OCI-LY7 (cell line): ENCODE results near the gene LSM4. TPM values are rescaled to one million over a fixed set of nuclear protein-coding genes. Genes with fewer than 3 reads are reported as not detected.

Experiments
- BruUV-seq: library from RNA; stranded (reverse); fragments of 400-500 nt; replicated peaks from 2 replicates; lab custom pipeline; 2021; lab: Mats Ljungman, UMichigan
- CTCF ChIA-PET: fragments of 300-600 bp; sonication (Branson Sonifier 250); formaldehyde crosslinking; loops from one replicate; lab custom pipeline; 2022; ENCODE audit warnings: antibody characterized with exemption; ENCODE audit not compliant: unreplicated experiment; lab: Charles Lee
- POLR2A ChIA-PET: fragments of 300-600 bp; sonication (Branson Sonifier 250); formaldehyde crosslinking; loops from one replicate; lab custom pipeline; 2022; ENCODE audit warnings: antibody characterized with exemption; lab: Charles Lee
- DNase-seq: peaks from one replicate; pipeline ENCODE4 v3.0.0-alpha.2; 2015; ENCODE audit warnings: low spot score
- H2AFZ ChIP-seq: fragments of 200-600 bp; sonication (generic), shearing (Covaris generic); 2 replicates; pipeline ENCODE4 v1.6.1; 2014; ENCODE audit warnings: mild to moderate bottlenecking, antibody characterized with exemption, low read length, moderate library complexity
- H3K27ac ChIP-seq: fragments of 200-600 bp; sonication (generic); 2 replicates; pipeline ENCODE4 v1.5.1; 2014; ENCODE audit warnings: mixed run types, low read depth, mild to moderate bottlenecking, moderate library complexity, low read length, inconsistent platforms; ENCODE audit not compliant: poor library complexity, severe bottlenecking
- H3K36me3 ChIP-seq: fragments of 200-600 bp; sonication (generic); 2 replicates; pipeline ENCODE4 v1.6.1; 2014; ENCODE audit warnings: mild to moderate bottlenecking, antibody characterized with exemption, low read length, moderate library complexity, mixed read lengths; ENCODE audit not compliant: insufficient read depth
- H3K4me1 ChIP-seq: fragments of 200-600 bp; sonication (generic); 2 replicates; pipeline ENCODE4 v1.5.1; 2014; ENCODE audit warnings: mild to moderate bottlenecking, low read length; ENCODE audit not compliant: insufficient read depth, poor library complexity, severe bottlenecking
- H3K4me2 ChIP-seq: fragments of 200-600 bp; sonication (generic); 2 replicates; pipeline ENCODE4 v1.6.1; 2014; ENCODE audit warnings: mild to moderate bottlenecking, low read length
- H3K4me3 ChIP-seq: fragments of 200-600 bp; sonication (generic); 2 replicates; pipeline ENCODE4 v1.5.1; 2014; ENCODE audit warnings: mild to moderate bottlenecking, low read depth, low read length; ENCODE audit not compliant: poor library complexity, severe bottlenecking
- H3K79me2 ChIP-seq: fragments of 200-600 bp; sonication (generic); 2 replicates; pipeline ENCODE4 v1.6.1; 2016; ENCODE audit warnings: low read depth, mild to moderate bottlenecking, low read length, moderate library complexity, mixed read lengths; ENCODE audit not compliant: insufficient read depth
- H3K9me2 ChIP-seq: fragments of 200-600 bp; sonication (generic); 2 replicates; pipeline ENCODE4 v1.6.1; 2016; ENCODE audit warnings: mild to moderate bottlenecking, low read length, mixed read lengths; ENCODE audit not compliant: insufficient read depth
- H3K9me3 ChIP-seq: fragments of 200-600 bp; sonication (generic); 2 replicates; pipeline ENCODE4 v1.6.1; 2014; ENCODE audit warnings: mild to moderate bottlenecking, mixed run types, low read length, mixed read lengths
- H4K20me1 ChIP-seq: fragments of 200-600 bp; sonication (generic); 2 replicates; pipeline ENCODE4 v1.6.1; 2014; ENCODE audit warnings: mild to moderate bottlenecking, antibody characterized with exemption, low read length, moderate library complexity, mixed read lengths; ENCODE audit not compliant: insufficient read depth
- EZH2phosphoT487 ChIP-seq: fragments of 200-600 bp; sonication (generic); IDR thresholded peaks from 2 replicates; pipeline ENCODE4 v1.6.1; 2018; ENCODE audit warnings: low read depth, borderline replicate concordance, mild to moderate bottlenecking, mixed run types, antibody characterized with exemption, low read length, moderate library complexity, mixed read lengths
- intact Hi-C: fragments of 100-400 bp; cut with micrococcal nuclease; formaldehyde crosslinking; loops from one replicate; pipeline ENCODE4 v1.10.0; 2022; ENCODE audit not compliant: unreplicated experiment
- total RNA-seq, 2 experiments: library from RNA; depleted of rRNA in 1 of 2; stranded (reverse); fragments of >200 nt in 1 of 2; shearing (Covaris generic) in 1 of 2; gene quantifications; 2 replicates each; pipeline ENCODE4 v1.2.3, GENCODE V29; 2014 to 2022
- TF ChIP-seq, protein P1 (sequence below): fragments of 200-600 bp; sonication (generic); conservative IDR thresholded peaks from 2 replicates; pipeline ENCODE4 v1.5.1; 2014; ENCODE audit warnings: mild to moderate bottlenecking, antibody characterized with exemption, low read length, moderate library complexity, mixed read lengths

Gene LSM4
- total RNA-seq, 2 experiments from 2014 or later = 232 to 451 TPM

DNA sequence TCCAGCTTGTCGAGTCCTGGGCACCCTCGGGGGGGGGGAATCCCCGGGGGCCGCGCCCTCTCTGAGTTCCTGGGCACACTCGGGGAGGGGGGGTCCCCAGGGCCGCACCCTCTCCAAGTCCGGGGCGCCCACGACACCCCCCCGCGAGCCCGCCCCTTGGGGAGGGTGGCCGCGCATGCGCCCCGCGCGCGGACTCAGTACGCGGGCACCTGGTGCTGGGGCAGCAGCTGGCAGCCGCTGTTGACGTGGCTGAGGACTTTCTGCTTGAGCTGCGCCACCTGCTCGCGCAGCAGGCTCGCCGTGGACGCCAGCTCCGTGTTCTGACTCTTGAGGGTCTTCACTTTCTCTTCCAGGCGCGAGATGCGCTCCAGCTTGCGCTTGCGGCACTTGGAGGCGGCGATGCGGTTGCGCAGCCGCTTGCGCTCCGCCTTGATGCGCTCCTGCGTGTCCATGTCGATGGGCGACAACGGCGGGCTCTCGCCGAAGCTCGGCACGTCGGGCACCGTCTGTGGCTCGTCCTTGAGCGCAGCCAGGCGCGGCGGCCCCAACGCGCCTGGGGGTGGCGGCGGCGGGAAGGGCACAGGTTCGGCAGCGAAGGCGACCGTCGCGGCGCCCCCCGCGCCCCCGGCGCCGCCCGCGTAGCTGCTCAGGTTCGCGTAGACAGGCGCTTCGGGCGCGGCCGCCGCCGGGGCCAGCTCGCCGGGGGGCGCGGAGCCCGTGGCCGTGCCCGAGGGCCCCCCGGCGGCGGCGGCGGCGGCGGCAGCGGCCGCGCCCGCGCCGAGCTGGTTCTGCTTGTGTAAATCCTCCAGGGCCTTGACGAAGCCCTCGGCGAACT is 42.4 kb downstream of the LSM4 start:
- no peak for TF ChIP-seq EZH2phosphoT487
- TF ChIP-seq, protein P1, sequence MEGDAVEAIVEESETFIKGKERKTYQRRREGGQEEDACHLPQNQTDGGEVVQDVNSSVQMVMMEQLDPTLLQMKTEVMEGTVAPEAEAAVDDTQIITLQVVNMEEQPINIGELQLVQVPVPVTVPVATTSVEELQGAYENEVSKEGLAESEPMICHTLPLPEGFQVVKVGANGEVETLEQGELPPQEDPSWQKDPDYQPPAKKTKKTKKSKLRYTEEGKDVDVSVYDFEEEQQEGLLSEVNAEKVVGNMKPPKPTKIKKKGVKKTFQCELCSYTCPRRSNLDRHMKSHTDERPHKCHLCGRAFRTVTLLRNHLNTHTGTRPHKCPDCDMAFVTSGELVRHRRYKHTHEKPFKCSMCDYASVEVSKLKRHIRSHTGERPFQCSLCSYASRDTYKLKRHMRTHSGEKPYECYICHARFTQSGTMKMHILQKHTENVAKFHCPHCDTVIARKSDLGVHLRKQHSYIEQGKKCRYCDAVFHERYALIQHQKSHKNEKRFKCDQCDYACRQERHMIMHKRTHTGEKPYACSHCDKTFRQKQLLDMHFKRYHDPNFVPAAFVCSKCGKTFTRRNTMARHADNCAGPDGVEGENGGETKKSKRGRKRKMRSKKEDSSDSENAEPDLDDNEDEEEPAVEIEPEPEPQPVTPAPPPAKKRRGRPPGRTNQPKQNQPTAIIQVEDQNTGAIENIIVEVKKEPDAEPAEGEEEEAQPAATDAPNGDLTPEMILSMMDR = no peak
- H3K4me1 ChIP-seq = peaks cover 28% of the 10 kb centered on the region
- peaks cover 16% of the 10 kb centered on the region; the same call in 1 of the 2 replicates for H3K36me3 ChIP-seq
- no peaks in the 10 kb centered on the region for H3K9me2 ChIP-seq
- CTCF ChIA-PET = interaction anchor here (0.6 to 2.2 kb wide), 7 partner anchors 26 to 189 kb away, joined by 3 to 22 read pairs (median 3); no protein-coding TSS in a partner anchor
- intact Hi-C loops = loop anchor here (1.0 to 2.0 kb wide), 2 partner anchors 12 to 130 kb away; no protein-coding TSS in a partner anchor
- H2AFZ ChIP-seq = no peak overlapping the region
- H4K20me1 ChIP-seq = peaks cover 10% of the 10 kb centered on the region; the same call in 1 of the 2 replicates
- POLR2A ChIA-PET = interaction anchor here (0.6 to 3.8 kb wide), 16 partner anchors 12 to 140 kb away, joined by 3 to 44 read pairs (median 6); partner anchors contain the start of genes LSM4 and SSBP4
- peak overlapping the region; percentile 69 for H3K4me2 ChIP-seq
- DNase-seq = peak; percentile 95
- no TSS peak for BruUV-seq
- peak overlapping the region; percentile 80 for H3K4me3 ChIP-seq
- peaks cover 20% of the 10 kb centered on the region; the same call in 1 of the 2 replicates for H3K79me2 ChIP-seq
- no peaks in the 10 kb centered on the region for H3K9me3 ChIP-seq
- H3K27ac ChIP-seq = peak overlapping the region; percentile 86

DNA sequence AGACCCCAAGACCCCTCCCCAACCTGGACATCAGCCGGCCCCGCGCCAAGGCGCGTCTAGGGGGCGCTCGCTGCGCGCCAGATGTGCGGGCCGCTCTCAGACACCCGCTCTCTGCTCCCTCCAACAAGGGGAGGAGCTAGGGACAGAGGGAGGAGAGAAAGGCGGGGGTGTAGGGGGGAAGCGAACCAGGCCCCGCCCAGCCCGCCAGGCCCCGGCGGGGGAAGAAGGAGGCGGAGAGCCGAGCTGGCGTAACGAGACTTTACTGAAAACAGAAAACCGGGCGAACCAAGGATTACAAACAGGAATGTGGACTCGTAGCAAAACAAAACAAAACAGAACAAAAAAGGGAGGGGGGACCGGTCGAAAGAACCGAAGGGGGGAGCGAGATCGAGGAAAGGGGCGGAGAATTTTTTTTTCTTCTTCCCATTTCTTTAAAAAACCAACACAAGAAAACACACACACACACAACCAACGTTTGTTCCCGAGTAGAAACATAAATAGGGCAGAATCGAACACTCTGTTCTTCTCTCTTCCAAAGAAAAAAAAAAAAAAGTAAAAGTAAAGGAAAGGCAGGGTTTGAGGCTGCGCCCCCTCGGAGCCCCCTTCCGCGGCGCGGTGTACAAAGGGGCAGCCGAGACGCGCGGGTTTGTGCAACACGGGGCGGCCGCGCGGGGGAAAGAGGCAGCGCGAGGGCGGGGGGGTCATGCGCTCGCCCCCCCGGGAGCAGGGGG is 43.2 kb downstream of the LSM4 start:
- peak; percentile 97 for DNase-seq
- POLR2A ChIA-PET = interaction anchor here (0.5 to 3.8 kb wide), 14 partner anchors 9 to 202 kb away, joined by 3 to 44 read pairs (median 6); partner anchors contain the start of genes LSM4 and SSBP4
- Histone ChIP-seq H3K4me3 (peak overlapping the region; percentile 80), H3K9me3 (no peaks in the 10 kb centered on the region), H3K36me3 (peaks cover 16% of the 10 kb centered on the region; the same call in 1 of the 2 replicates), H4K20me1 (peaks cover 10% of the 10 kb centered on the region; the same call in 1 of the 2 replicates), H3K27ac (peak overlapping the region; percentile 86), H3K4me2 (peak overlapping the region; percentile 66), H3K9me2 (no peaks in the 10 kb centered on the region), H3K4me1 (peaks cover 23% of the 10 kb centered on the region), H3K79me2 (peaks cover 20% of the 10 kb centered on the region; the same call in 1 of the 2 replicates), H2AFZ (no peak overlapping the region)
- intact Hi-C loops = loop anchor here (1.0 to 2.0 kb wide), 5 partner anchors 26 to 131 kb away; partner anchors contain the start of genes LSM4 and RAB3A
- TSS peak; percentile 82 for BruUV-seq
- TF ChIP-seq EZH2phosphoT487 = no peak
- TF ChIP-seq, protein P1 = peak; percentile 99
- CTCF ChIA-PET = interaction anchor here (0.6 to 2.3 kb wide), 13 partner anchors 13 to 189 kb away, joined by 3 to 22 read pairs (median 4); partner anchors contain the start of gene LSM4
